Endothelial cell of umbilical vein (primary cell): Measurements from ENCODE around the gene MBD5. TPM values are rescaled to one million over a fixed set of nuclear protein-coding genes. Genes with fewer than 3 reads are reported as not detected.

Experiments used
- BruUV-seq: library from RNA; stranded (reverse); fragments of 400-500 nt; replicated peaks from 2 replicates; lab custom pipeline; 2021; lab: Mats Ljungman, UMichigan
- CTCF ChIA-PET: fragments of 300-600, 350-600 bp; sonication (Branson Sonifier 250); formaldehyde crosslinking; loops from one replicate; lab custom pipeline; 2021; ENCODE audit warnings: antibody characterized with exemption, inconsistent platforms; lab: Charles Lee
- POLR2A ChIA-PET: fragments of 300-600, 350-600 bp; sonication (Branson Sonifier 250); formaldehyde crosslinking; loops from one replicate; lab custom pipeline; 2021; ENCODE audit warnings: antibody characterized with exemption, inconsistent platforms; lab: Charles Lee
- DNase-seq: peaks from one replicate; pipeline ENCODE4 v3.0.0-alpha.2; 2011; ENCODE audit warnings: low read depth, low spot score
- FAIRE-seq: peaks from 2 replicates; lab custom pipeline; 2011; peaks lifted over from hg19 to GRCh38; lab: Jason Lieb, UNC
- H2AFZ ChIP-seq: 2 replicates; pipeline ENCODE4 v1.6.0; 2012; ENCODE audit warnings: low read depth, low read length, control low read depth, inconsistent platforms
- H3K27ac ChIP-seq: 2 replicates; pipeline ENCODE4 v1.5.1; 2011; ENCODE audit warnings: low read depth, mild to moderate bottlenecking, control low read depth, low read length, moderate library complexity; ENCODE audit not compliant: insufficient read depth
- H3K27me3 ChIP-seq, 2 experiments: 2 replicates each; pipeline versions ENCODE4 v1.6.0 to v1.6.1; 2011; ENCODE audit warnings: low read length in 2 of 2, mixed read lengths in 1 of 2; ENCODE audit not compliant: control insufficient read depth in 2 of 2, insufficient read depth in 2 of 2
- H3K36me3 ChIP-seq, 2 experiments: 2 replicates in 1 of 2; 3 replicates in 1 of 2; pipeline ENCODE4 v1.5.1; 2011; ENCODE audit warnings: low read length in 2 of 2, mild to moderate bottlenecking in 1 of 2, moderate library complexity in 1 of 2; ENCODE audit not compliant: control insufficient read depth in 2 of 2, insufficient read depth in 2 of 2; ENCODE audit errors: extremely low read depth in 1 of 2
- H3K4me1 ChIP-seq: 3 replicates; pipeline ENCODE4 v1.5.1; 2011; ENCODE audit warnings: mild to moderate bottlenecking, low read length; ENCODE audit not compliant: control insufficient read depth, insufficient read depth; ENCODE audit errors: extremely low read depth
- H3K4me2 ChIP-seq: 2 replicates; pipeline ENCODE4 v1.6.1; 2011; ENCODE audit warnings: low read length, control low read depth, mixed read lengths; ENCODE audit not compliant: insufficient read depth
- H3K4me3 ChIP-seq, 3 experiments: fragments of 200-600 bp in 1 of 3; sonication (generic), shearing (Covaris generic) in 1 of 3; replicated peaks in 1 of 3; 2 replicates each; pipeline ENCODE4 v1.5.1; 2011 to 2016; ENCODE audit warnings: control low read depth in 3 of 3, low read length in 3 of 3, mild to moderate bottlenecking in 2 of 3, inconsistent platforms in 1 of 3, low read depth in 1 of 3, moderate library complexity in 1 of 3; ENCODE audit not compliant: insufficient read depth in 1 of 3
- H3K79me2 ChIP-seq: 2 replicates; pipeline ENCODE4 v1.6.0; 2012; ENCODE audit warnings: low read length, inconsistent platforms; ENCODE audit not compliant: control insufficient read depth, insufficient read depth
- H3K9ac ChIP-seq: replicated peaks from 2 replicates; pipeline ENCODE3; 2011; ENCODE audit warnings: low read length, control low read depth; ENCODE audit not compliant: insufficient read depth; ENCODE audit errors: extremely low read depth
- H3K9me1 ChIP-seq: replicated peaks from 3 replicates; pipeline ENCODE4 v1.6.0; 2011; ENCODE audit warnings: mild to moderate bottlenecking, low read length; ENCODE audit not compliant: control insufficient read depth, insufficient read depth; ENCODE audit errors: extremely low read depth
- H3K9me3 ChIP-seq: replicated peaks from 2 replicates; pipeline ENCODE4 v1.5.1; 2012; ENCODE audit warnings: low read length, inconsistent platforms; ENCODE audit not compliant: control insufficient read depth, insufficient read depth
- H4K20me1 ChIP-seq: replicated peaks from 2 replicates; pipeline ENCODE3; 2011; ENCODE audit warnings: mild to moderate bottlenecking, low read length; ENCODE audit not compliant: control insufficient read depth, insufficient read depth; ENCODE audit errors: extremely low read depth
- EZH2 ChIP-seq: IDR thresholded peaks from 2 replicates; pipeline ENCODE4 v1.6.1; 2012; ENCODE audit warnings: borderline replicate concordance, low read depth, mild to moderate bottlenecking, moderate library complexity, low read length, inconsistent platforms; ENCODE audit not compliant: severe bottlenecking
- FOS ChIP-seq: IDR thresholded peaks from 2 replicates; pipeline ENCODE4 v1.6.1; 2011; ENCODE audit warnings: mild to moderate bottlenecking, low read length, moderate library complexity, borderline replicate concordance; ENCODE audit not compliant: insufficient read depth
- GATA2 ChIP-seq: IDR thresholded peaks from 2 replicates; pipeline ENCODE4 v1.7.0; 2011; ENCODE audit warnings: low read depth, mild to moderate bottlenecking, moderate library complexity, mixed read lengths, low read length; ENCODE audit not compliant: insufficient read length, insufficient read depth
- JUN ChIP-seq: IDR thresholded peaks from 2 replicates; pipeline ENCODE4 v1.6.1; 2011; ENCODE audit warnings: borderline replicate concordance, low read depth; ENCODE audit not compliant: insufficient read length, insufficient read depth
- MAX ChIP-seq: IDR thresholded peaks from 2 replicates; pipeline ENCODE4 v1.6.1; 2011; ENCODE audit not compliant: insufficient read depth, insufficient read length
- MYC ChIP-seq: IDR thresholded peaks from one replicate; pipeline ENCODE4 v1.6.1; 2011; ENCODE audit warnings: mild to moderate bottlenecking, low read depth, low read length
- POLR2A ChIP-seq: IDR thresholded peaks from 2 replicates; pipeline ENCODE4 v1.6.1; 2012; ENCODE audit warnings: low read depth, mild to moderate bottlenecking, control low read depth, low read length
- POLR2AphosphoS5 ChIP-seq: IDR thresholded peaks from 2 replicates; pipeline ENCODE4 v1.6.1; 2012; ENCODE audit warnings: low read depth, mild to moderate bottlenecking, control low read depth, low read length, moderate library complexity; ENCODE audit not compliant: insufficient read depth
- dilution Hi-C: fragments of 300-500 bp; cut with MboI; formaldehyde crosslinking; loops from one replicate; pipeline ENCODE4 v1.15.0; 2019; ENCODE audit warnings: low sequenced_read_pairs; ENCODE audit not compliant: extremely low pct_ligation_motif_present
- intact Hi-C: fragments of 100-400 bp; cut with micrococcal nuclease; formaldehyde crosslinking; loops from one replicate; pipeline ENCODE4 v1.10.0; 2022
- polyA plus RNA-seq, 4 experiments: library from polyadenylated mRNA; depleted of rRNA in 3 of 4; stranded (reverse) in 3 of 4; unstranded in 1 of 4; fragments of >200 nt; gene quantifications; 2 replicates each; pipeline versions ENCODE4 v1.2.1 to v1.2.3, GENCODE V29; 2011 to 2012; ENCODE audit warnings: missing spikeins in 1 of 4
- total RNA-seq: library from RNA; stranded (reverse); gene quantifications from 2 replicates; pipeline ENCODE4 v1.2.3, GENCODE V29; 2021
- TF ChIP-seq, protein P1 (sequence below), 2 donors: IDR thresholded peaks; 1 replicate in 1 of 2; 2 replicates in 1 of 2; pipeline ENCODE4 v1.5.1; 2011; ENCODE audit warnings: low read length in 2 of 2, mild to moderate bottlenecking in 2 of 2, moderate library complexity in 2 of 2, control low read depth in 1 of 2, inconsistent platforms in 1 of 2, low read depth in 1 of 2; ENCODE audit not compliant: insufficient read depth in 1 of 2; ENCODE audit errors: extremely low read depth in 1 of 2

The MBD5 gene
- total and polyA plus RNA-seq, 2 donors (not counting 3 experiments of a cell fraction or from before 2014, with no cell fraction given) = 11.3 to 37.0 TPM

- BruUV-seq = no TSS peak
- Histone ChIP-seq H3K9me3 (no peaks in the 10 kb centered on the region), H3K9me1 (no peaks in the 10 kb centered on the region), H3K4me2 (no peak overlapping the region), H3K27me3 (no peaks in the 10 kb centered on the region), H3K9ac (no peak overlapping the region), H3K27ac (no peak overlapping the region), H3K79me2 (no peaks in the 10 kb centered on the region), H3K4me3 (no peak overlapping the region), H2AFZ (no peak overlapping the region), H3K36me3 (no peaks in the 10 kb centered on the region), H3K4me1 (no peaks in the 10 kb centered on the region), H4K20me1 (no peaks in the 10 kb centered on the region)
- POLR2A ChIA-PET = no interaction called here
- DNase-seq (no peak), FAIRE-seq (no peak)
- intact Hi-C loops = no loop called here
- dilution Hi-C loops = no loop called here
- no peak for TF ChIP-seq MAX
- TF ChIP-seq POLR2AphosphoS5 = no peak
- no peak for TF ChIP-seq MYC
- no peak for TF ChIP-seq EZH2
- no peak for TF ChIP-seq JUN
- no peak for TF ChIP-seq FOS
- TF ChIP-seq, protein P1, sequence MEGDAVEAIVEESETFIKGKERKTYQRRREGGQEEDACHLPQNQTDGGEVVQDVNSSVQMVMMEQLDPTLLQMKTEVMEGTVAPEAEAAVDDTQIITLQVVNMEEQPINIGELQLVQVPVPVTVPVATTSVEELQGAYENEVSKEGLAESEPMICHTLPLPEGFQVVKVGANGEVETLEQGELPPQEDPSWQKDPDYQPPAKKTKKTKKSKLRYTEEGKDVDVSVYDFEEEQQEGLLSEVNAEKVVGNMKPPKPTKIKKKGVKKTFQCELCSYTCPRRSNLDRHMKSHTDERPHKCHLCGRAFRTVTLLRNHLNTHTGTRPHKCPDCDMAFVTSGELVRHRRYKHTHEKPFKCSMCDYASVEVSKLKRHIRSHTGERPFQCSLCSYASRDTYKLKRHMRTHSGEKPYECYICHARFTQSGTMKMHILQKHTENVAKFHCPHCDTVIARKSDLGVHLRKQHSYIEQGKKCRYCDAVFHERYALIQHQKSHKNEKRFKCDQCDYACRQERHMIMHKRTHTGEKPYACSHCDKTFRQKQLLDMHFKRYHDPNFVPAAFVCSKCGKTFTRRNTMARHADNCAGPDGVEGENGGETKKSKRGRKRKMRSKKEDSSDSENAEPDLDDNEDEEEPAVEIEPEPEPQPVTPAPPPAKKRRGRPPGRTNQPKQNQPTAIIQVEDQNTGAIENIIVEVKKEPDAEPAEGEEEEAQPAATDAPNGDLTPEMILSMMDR (IDR thresholded peaks at IDR 0.05; ENCODE audit: extremely low read depth in 1 of 2, insufficient read depth in 1 of 2, low read depth in 1 of 2, low read length in 2 of 2) = no peak
- TF ChIP-seq GATA2 = no peak
- no peak for TF ChIP-seq POLR2A
- CTCF ChIA-PET = interaction anchor here (1.0 to 1.2 kb wide), 2 partner anchors 13 to 535 kb away, joined by 3 to 6 read pairs; no protein-coding TSS in a partner anchor
These were observed 504.2 kb downstream of the MBD5 start for GRCh38 chr2:148525130-148525529.
